GM21423 (cell line): ENCODE results near the gene STAMBP.

Experiments
- ATAC-seq: cut with Tn5 transposase; IDR thresholded peaks from one replicate; pipeline ENCODE4 v1.9.1; 2021; ENCODE audit warnings: mild to moderate bottlenecking, moderate library complexity; ENCODE audit not compliant: unreplicated experiment

Gene STAMBP

DNA sequence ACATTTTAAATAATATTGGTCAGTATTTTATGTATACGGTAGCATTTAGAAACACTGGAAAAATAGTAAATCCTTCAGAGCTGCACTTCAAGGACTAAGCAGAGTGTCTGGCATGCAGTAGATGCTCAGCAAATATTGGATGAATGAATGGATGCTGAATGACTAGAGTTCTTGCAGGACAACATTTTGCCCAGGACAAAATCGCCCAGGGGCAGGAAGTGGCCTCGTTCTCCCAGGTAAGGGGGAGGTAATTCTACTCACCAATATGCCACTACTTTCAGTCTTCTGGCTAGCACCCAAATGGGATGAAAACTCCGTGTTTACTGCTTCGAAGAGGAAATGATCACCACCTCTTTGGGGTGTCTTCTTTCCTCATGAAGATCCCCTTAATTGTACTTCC is 93.9 kb downstream of the STAMBP start:
- no peak for ATAC-seq
